Measurements from ENCODE around the gene ZSWIM6.

DNA sequence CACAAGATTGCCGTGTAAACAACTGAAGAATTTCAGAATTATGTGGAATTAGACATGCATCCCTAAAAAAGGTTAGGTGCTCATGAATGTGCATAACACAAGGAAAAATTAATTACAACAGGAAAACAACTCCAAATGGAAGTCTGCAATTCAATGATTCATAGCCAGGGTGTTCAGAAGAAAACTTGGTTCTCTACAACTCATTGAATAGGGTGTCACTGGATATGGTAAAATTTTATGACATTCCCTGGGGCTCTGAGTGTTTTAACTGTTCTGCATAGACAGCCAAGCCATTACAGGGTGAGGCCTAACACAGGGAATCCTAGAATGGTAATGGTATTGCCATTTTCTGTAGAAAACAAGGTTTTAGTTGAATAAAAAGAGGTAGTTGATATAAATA, 24.4 kb upstream of the ZSWIM6 start:
- TF ChIP-seq, protein P1, sequence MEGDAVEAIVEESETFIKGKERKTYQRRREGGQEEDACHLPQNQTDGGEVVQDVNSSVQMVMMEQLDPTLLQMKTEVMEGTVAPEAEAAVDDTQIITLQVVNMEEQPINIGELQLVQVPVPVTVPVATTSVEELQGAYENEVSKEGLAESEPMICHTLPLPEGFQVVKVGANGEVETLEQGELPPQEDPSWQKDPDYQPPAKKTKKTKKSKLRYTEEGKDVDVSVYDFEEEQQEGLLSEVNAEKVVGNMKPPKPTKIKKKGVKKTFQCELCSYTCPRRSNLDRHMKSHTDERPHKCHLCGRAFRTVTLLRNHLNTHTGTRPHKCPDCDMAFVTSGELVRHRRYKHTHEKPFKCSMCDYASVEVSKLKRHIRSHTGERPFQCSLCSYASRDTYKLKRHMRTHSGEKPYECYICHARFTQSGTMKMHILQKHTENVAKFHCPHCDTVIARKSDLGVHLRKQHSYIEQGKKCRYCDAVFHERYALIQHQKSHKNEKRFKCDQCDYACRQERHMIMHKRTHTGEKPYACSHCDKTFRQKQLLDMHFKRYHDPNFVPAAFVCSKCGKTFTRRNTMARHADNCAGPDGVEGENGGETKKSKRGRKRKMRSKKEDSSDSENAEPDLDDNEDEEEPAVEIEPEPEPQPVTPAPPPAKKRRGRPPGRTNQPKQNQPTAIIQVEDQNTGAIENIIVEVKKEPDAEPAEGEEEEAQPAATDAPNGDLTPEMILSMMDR (conservative IDR thresholded peaks at IDR 0.05; ENCODE audit: low read depth, low read length), result no peak
- TF ChIP-seq EZH2 (IDR thresholded peaks at IDR 0.05; ENCODE audit: low read length, unreplicated experiment) (no peak), EZH2phosphoT487 (IDR thresholded peaks at IDR 0.05; ENCODE audit: borderline replicate concordance, low read length) (no peak)

All from PC-3 (cell line).